Gastroesophageal sphincter (tissue), 3 donors: ENCODE measurements around the gene SPR.

ENCODE experiments used
- EP300 ChIP-seq: sonication (generic); formaldehyde crosslinking; IDR thresholded peaks from one replicate; pipeline ENCODE4 v1.6.1; 2017; ENCODE audit warnings: antibody characterized with exemption, mild to moderate bottlenecking
- POLR2A ChIP-seq, 2 donors: fragments of 450-650 bp; IDR thresholded peaks; one replicate each; pipeline ENCODE4 v1.6.1; 2017; ENCODE audit warnings: antibody characterized with exemption in 2 of 2, mild to moderate bottlenecking in 2 of 2, moderate library complexity in 1 of 2
- POLR2AphosphoS5 ChIP-seq: sonication (generic); formaldehyde crosslinking; IDR thresholded peaks from one replicate; pipeline ENCODE4 v1.6.1; 2017; ENCODE audit warnings: antibody characterized with exemption
- TF ChIP-seq, protein P1 (sequence below), 4 experiments: fragments of 200-600 bp in 2 of 4; fragments of 450-650 bp in 2 of 4; sonication (generic) in 1 of 4; IDR thresholded peaks; one replicate each; pipeline ENCODE4 v1.5.1; 2017 to 2019; ENCODE audit warnings: antibody characterized with exemption in 4 of 4, mild to moderate bottlenecking in 2 of 4, moderate library complexity in 2 of 4

DNA sequence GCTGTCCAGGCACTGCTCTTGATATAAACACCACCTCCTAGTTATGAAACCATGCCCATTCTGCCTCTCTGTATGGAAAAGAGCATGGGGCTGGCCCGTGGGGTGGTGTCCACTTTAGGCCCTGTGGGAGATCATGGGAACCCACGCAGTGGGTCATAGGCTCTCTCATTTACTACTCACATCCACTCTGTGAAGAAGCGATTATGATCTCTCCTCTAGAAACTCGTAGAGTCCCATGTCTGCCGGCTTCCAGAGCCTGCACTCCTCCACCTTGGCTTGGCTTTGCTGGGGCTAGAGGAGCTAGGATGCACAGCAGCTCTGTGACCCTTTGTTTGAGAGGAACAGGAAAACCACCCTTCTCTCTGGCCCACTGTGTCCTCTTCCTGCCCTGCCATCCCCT lies 46.0 kb downstream of the SPR start:
- no peak for TF ChIP-seq POLR2A (IDR thresholded peaks at IDR 0.05)
- TF ChIP-seq, protein P1, sequence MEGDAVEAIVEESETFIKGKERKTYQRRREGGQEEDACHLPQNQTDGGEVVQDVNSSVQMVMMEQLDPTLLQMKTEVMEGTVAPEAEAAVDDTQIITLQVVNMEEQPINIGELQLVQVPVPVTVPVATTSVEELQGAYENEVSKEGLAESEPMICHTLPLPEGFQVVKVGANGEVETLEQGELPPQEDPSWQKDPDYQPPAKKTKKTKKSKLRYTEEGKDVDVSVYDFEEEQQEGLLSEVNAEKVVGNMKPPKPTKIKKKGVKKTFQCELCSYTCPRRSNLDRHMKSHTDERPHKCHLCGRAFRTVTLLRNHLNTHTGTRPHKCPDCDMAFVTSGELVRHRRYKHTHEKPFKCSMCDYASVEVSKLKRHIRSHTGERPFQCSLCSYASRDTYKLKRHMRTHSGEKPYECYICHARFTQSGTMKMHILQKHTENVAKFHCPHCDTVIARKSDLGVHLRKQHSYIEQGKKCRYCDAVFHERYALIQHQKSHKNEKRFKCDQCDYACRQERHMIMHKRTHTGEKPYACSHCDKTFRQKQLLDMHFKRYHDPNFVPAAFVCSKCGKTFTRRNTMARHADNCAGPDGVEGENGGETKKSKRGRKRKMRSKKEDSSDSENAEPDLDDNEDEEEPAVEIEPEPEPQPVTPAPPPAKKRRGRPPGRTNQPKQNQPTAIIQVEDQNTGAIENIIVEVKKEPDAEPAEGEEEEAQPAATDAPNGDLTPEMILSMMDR (IDR thresholded peaks at IDR 0.05) = no peak
- no peak for TF ChIP-seq POLR2AphosphoS5
- no peak for TF ChIP-seq EP300
